NCI-H748 treated with DMSO at 0.1 percent for 48 hours (cell line): ENCODE data around the gene DNAH3.
"Not testable (repeated sequence)": the region's sequence is repeated elsewhere in the genome, so short reads cannot be mapped to it uniquely, and the experiment has no call there.

Experiments
- DNase-seq: peaks from one replicate; lab custom pipeline; 2025; lab: John Stamatoyannopoulos, UW

DNAH3 gene

DNA sequence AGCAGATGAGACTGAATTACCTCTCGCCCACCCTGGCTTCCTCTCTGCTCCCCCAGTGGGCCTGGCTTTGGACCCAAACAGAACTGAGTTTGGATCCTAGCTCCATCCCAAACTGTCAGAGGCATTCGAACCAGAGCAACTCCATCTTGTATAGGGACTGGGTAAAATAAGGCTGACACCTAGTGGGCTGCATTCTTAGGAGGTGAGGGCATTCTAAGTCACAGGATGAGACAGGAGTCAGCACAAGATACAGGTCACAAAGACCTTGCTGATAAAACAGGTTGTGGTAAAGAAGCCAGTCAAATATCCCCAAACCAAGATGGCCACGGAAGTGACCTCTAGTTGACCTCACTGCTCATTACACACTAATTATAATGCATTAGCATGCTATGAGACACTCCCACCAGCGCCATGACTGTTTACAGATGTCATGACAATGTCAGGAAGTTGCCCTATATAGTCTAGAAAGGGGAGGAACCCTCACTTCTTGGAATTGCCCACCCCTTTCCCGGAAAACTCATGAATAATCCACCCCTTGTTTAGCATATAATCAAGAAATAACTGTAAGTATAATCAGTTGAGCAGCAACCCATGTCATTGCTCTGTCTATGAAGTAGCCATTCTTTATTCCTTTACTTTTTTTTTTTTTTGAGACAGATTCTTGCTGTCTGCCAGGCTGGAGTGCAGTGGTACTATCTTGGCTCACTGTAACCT is 205.6 kb downstream of the DNAH3 start:
- DNase-seq: no peak

GRCh38 chr16:20942256-20942655 is 208.4 kb downstream of the DNAH3 start:
- DNase-seq: no peak

DNA sequence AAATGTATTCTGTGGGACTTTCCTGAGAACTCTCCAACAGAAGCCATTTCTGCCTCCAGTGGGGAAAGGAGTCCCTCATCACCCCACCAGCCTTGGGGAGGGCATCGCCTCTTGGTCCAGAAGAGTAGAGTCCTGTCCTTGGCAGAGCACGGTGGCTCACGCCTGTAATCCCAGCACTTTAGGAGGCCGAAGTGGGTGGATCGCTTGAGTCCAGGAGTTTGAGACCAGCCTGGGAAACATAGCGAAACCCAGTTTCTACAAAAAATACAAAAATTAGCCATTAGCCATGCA is 209.1 kb downstream of the DNAH3 start:
- DNase-seq: no peak

DNA sequence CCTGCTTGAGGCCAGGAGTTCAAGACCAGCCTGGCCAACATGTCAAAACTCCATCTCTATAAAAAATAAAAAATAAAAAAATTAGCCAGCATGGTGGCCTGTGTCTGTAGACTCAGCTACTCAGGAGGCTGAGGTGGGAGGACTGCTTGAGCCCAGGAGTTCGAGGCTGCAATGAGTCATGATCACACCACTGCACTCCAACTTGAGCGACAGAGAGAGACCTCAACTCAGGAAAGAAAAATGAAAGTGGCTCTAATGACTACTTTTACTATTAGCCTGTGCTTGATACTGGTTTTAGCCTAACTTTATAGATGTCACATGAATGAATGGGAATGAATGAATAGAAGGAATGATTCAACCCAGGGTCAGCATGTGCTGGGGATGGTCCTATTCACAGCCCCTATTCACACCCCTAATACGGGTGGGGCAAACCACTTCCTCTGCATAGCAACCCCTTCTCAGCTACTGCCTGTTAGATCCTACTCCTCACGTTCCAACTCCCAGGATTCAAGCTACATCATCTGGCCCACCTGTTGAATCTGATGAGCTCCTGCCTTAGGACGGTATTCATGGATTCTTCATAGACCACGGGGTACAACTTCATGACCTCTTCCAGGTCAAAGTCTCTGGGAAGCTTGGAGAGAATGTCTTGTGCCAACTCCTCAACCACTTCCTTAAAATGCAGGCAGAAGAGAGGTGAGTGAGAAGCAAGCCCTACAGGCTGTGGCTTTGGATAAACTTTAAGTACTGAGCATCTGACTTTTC is 209.6 kb downstream of the DNAH3 start:
- DNase-seq: no peak

DNA sequence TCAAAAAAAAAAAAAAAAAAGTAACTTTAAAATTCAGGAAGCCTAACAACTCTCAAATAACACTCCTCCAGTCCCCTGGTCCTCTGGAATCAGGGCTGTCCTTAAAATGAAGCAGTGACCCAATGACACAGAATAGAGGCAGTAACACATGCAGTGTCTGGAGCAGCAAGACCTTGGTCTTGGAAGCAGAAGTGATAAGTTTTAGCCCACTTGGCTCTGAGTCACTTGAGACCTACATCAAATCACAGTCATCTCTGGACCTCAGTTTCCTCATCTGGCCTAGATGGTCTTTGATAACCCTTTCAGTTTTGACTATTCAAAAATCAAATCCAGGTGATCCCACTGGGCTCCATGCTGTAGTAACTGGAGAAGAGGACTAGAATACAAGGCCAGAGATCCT is 211.0 kb downstream of the DNAH3 start:
- DNase-seq: no peak

DNA sequence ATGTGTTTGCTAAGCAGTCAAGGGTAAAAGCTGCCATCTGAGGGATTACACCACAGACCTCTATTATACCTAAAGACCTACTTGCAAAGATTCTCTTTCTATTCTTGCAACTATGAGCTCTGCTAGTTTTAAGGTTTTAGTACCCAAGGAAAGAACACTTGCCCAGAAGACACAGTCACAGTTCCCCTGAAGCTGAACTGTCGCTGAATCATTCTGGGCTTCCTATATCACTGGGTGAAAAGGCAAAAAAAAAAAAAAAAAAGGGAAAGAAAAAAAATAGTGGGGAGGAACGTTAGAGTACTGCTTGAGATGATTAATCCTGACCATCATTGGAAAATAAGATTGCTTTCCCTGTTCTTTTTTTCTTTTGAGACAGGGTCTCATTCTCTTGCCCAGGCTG is 212.2 kb downstream of the DNAH3 start:
- DNase-seq: no peak

GRCh38 chr16:20937736-20938135 is 212.9 kb downstream of the DNAH3 start:
- DNase-seq: no peak

GRCh38 chr16:20933589-20933988 is 217.1 kb downstream of the DNAH3 start:
- no peak for DNase-seq

DNA sequence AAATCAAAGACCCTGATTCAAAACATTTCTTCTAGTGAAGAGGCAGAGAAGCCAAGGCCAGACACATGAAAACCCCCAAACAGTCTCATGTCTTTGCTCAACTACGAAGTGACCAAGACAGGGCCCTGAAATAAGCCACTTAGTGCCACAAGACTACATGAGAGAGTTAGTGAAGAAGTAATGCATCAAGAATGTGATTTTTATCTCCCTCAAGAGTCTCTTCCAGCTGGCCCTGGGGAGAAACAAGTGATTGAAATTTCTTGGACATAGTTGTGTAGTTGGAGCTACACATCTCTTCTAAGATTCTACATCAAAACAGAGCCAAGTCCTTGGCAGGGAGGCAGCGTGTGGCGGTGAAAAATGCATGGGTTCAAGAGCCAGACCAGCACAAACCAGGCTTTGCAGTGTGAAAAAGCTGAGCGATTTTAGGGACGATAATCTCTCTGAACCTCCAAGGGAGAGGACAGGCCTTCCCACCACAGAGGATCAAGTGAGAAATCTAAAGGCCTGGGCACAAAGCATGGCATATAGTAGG is 219.5 kb downstream of the DNAH3 start:
- DNase-seq: no peak

GRCh38 chr16:20930365-20930690 is 220.3 kb downstream of the DNAH3 start:
- no peak for DNase-seq

GRCh38 chr16:20929676-20930364 is 220.8 kb downstream of the DNAH3 start:
- not testable (repeated sequence) for DNase-seq

DNA sequence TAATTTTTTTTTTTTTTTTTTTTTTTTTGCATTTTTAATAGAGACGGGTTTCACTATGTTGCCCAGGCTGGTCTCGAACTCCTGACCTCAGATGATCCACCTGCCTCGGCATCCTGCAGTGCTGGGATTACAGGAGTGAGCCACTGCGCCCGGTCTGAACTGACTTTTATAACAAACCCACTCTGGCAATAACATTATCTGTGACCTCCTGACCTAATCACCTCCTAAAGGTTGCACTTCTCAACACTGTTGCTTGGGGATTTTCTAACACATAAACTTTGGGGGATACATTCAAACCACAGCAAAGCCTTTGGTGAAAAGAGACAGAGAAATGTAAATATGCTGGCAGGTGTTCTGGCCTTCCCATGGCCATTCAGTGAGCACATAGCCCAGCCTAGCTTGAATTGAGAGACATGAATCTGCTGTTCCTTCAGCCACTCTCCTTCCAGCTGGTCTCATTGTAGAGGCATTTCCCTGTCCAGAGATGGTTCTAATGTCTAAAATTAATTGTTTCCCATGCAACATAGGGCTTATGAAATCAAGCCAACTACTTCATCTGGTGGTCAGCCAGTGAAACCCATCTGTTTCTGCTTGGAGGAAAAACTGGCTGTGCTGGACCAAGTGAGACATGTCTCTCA is 221.8 kb downstream of the DNAH3 start:
- DNase-seq: no peak

DNA sequence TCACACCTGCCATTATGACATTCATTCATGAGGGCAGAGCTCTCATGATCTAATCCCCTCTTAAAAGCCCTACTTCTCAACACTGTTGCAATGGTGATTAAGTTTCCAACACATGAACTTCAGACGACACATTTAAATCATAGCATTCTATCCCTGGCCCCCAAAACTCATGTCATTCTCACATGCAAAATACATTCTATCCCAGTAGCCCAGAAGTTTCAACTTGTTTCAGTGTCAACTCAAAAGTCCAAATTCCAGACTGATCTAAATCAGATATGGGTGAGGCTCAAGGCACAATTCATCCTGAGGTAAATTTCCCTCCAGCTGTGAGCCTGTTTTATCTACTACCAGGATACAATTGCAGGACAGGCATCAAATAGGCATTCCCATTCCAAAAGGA is 224.9 kb downstream of the DNAH3 start:
- DNase-seq: no peak

DNA sequence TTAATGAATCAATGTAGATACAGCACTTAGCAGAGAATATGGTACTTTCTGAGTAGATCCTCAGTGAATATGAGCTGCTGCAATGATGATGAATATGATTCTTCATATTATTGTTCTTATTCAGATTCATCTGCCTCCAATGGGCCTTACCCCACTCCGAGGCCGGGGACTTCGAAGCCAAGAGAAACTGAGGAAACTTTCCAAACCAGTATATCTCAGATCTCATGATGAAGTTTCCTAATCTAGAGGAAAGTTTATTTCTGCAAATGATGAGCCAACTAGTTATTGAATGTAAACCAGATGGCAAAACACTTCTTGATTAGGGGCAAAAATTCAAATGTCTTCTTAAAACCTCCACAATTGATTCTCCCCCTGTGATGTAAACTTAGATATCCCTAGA is 226.8 kb downstream of the DNAH3 start:
- no peak for DNase-seq

DNA sequence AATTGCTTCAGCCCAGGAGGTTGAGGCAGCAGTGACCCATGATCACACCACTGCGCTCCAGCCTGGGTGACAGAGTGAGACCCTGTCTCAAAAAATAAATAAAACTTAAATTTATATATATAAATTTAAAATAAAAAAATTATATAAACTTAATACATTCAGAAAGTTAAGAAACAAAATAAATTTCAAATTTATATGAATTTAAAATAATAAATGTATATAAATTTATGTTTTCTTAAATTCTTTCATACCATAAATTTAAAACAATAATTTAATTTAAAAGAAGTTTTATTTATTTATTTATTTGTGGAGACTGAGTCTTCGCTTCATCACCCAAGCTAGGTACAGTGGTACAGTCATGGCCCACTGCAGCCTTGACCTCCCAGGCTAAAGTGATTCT is 229.8 kb downstream of the DNAH3 start:
- DNase-seq: no peak

GRCh38 chr16:20920091-20920490 is 230.6 kb downstream of the DNAH3 start:
- DNase-seq: no peak

DNA sequence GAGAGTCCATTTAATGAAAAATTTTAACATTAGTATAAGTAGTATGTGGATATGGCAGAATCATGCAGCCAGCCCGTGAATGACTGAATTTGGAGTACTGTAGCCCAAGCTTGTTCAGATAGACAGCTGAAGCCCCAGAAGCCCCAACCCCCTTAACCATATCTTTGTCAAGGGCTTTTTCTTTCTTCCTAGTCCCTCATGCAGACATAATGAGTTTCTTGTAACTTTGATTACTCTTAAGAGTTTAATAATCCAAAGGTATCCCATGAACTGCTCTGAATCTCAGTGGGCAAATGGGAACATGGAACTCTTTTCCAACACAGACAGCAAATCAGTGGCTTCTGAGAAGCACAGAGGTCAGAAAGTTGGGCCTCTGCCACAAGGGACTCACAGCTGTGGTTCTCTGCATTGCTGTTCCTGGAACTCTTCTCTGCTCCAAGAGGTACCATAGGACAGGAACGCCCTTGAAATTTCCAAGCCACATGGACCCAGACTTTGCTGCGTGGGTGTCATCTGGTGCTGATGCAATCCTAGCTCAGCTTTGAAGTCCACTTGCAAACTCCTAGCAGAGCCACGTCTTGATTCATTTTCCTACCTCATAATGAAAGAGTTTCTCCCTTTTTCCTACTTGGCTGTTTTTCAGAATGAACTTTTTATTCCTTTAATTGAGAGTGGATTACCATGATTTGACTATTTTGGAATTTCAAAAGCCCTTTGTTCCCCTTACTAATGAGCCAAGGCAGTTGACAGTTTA is 232.0 kb downstream of the DNAH3 start:
- DNase-seq: no peak

DNA sequence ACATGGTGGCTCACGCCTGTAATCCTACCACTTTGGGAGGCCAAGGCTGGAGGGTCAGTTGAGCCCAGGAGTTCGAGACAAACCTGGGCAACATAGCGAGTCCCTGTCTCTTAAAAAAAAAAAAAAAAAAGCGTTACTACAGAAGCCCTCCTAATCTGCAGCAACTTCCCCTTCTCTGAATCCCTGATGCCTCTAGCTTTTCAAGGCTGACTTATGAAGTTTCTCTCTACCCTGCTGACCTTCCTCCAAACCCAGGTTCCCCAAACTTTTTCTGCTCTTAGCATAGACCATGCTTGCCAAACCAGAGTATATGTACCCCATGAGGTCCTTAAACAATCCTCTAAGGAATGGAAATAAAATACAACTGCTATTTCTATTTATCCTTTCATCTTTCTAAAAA is 233.7 kb downstream of the DNAH3 start:
- DNase-seq: no peak

GRCh38 chr16:20916289-20916688 is 234.4 kb downstream of the DNAH3 start:
- no peak for DNase-seq

GRCh38 chr16:20911361-20911760 is 239.3 kb downstream of the DNAH3 start:
- DNase-seq: no peak

GRCh38 chr16:20910781-20911321 is 239.8 kb downstream of the DNAH3 start:
- DNase-seq: no peak
